Measurements from ENCODE around the gene ZNF586. TPM values are rescaled to one million over a fixed set of nuclear protein-coding genes. Genes with fewer than 3 reads are reported as not detected.
A peak's percentile ranks its signal among the peaks of the same experiment; 100 is the strongest.
"Not testable (repeated sequence)": the region's sequence is repeated elsewhere in the genome, so short reads cannot be mapped to it uniquely, and the experiment has no call there.

ZNF586 gene
- total RNA-seq, 1 donor from 2014 or later: 25.3 TPM

GRCh38 chr19:57779220-57779845, 9.9 kb downstream of the ZNF586 start:
- Mint-ChIP-seq H3K36me3 (peaks cover 65% of the 10 kb centered on the region), H3K9me3 (peaks cover 46% of the 10 kb centered on the region), H3K27me3 (no peaks in the 10 kb centered on the region), H3K4me3 (no peak overlapping the region), H3K4me1 (ENCODE audit: unreplicated experiment) (no peaks in the 10 kb centered on the region), H3K27ac (no peak overlapping the region)
- no peak for DNase-seq (ENCODE audit: extremely low spot score, unreplicated experiment)
- no peak for TF ChIP-seq CTCF (conservative IDR thresholded peaks at IDR 0.05)

GRCh38 chr19:57786286-57786685, 16.8 kb downstream of the ZNF586 start:
- H3K36me3 Mint-ChIP-seq: peaks cover 57% of the 10 kb centered on the region
- H3K27ac Mint-ChIP-seq: no peak overlapping the region
- no peak for DNase-seq (ENCODE audit: extremely low spot score, unreplicated experiment)
- H3K4me1 Mint-ChIP-seq (ENCODE audit: unreplicated experiment): no peaks in the 10 kb centered on the region
- peaks cover 10% of the 10 kb centered on the region for H3K9me3 Mint-ChIP-seq
- H3K4me3 Mint-ChIP-seq: no peak overlapping the region
- no peaks in the 10 kb centered on the region for H3K27me3 Mint-ChIP-seq
- TF ChIP-seq CTCF (conservative IDR thresholded peaks at IDR 0.05): no peak

GRCh38 chr19:57786906-57787305, 17.4 kb downstream of the ZNF586 start:
- Mint-ChIP-seq H3K36me3 (peaks cover 54% of the 10 kb centered on the region), H3K27me3 (no peaks in the 10 kb centered on the region), H3K27ac (no peak overlapping the region), H3K4me3 (no peak overlapping the region), H3K4me1 (ENCODE audit: unreplicated experiment) (no peaks in the 10 kb centered on the region), H3K9me3 (peaks cover 10% of the 10 kb centered on the region)
- no peak for TF ChIP-seq CTCF (conservative IDR thresholded peaks at IDR 0.05)
- no peak for DNase-seq (ENCODE audit: extremely low spot score, unreplicated experiment)

- Mint-ChIP-seq H3K36me3 (peaks cover 54% of the 10 kb centered on the region), H3K27me3 (no peaks in the 10 kb centered on the region), H3K4me3 (no peak overlapping the region), H3K27ac (peak overlapping the region; percentile 61), H3K4me1 (ENCODE audit: unreplicated experiment) (no peaks in the 10 kb centered on the region), H3K9me3 (peaks cover 10% of the 10 kb centered on the region)
- TF ChIP-seq CTCF (conservative IDR thresholded peaks at IDR 0.05): no peak
- DNase-seq (ENCODE audit: extremely low spot score, unreplicated experiment): no peak
Measured at GRCh38 chr19:57788114-57788692, 18.7 kb downstream of the ZNF586 start.

GRCh38 chr19:57789288-57789687, 19.8 kb downstream of the ZNF586 start:
- Mint-ChIP-seq H3K4me1 (ENCODE audit: unreplicated experiment) (no peaks in the 10 kb centered on the region), H3K4me3 (no peak overlapping the region), H3K36me3 (peaks cover 59% of the 10 kb centered on the region), H3K9me3 (peaks cover 10% of the 10 kb centered on the region), H3K27me3 (no peaks in the 10 kb centered on the region), H3K27ac (no peak overlapping the region)
- no peak for TF ChIP-seq CTCF (conservative IDR thresholded peaks at IDR 0.05)
- DNase-seq (ENCODE audit: extremely low spot score, unreplicated experiment): no peak

- not testable (repeated sequence) for H3K9me3 Mint-ChIP-seq; H3K27ac Mint-ChIP-seq; H3K4me3 Mint-ChIP-seq; DNase-seq (ENCODE audit: extremely low spot score, unreplicated experiment); H3K27me3 Mint-ChIP-seq
- peaks cover 18% of the 10 kb centered on the region for H3K4me1 Mint-ChIP-seq (ENCODE audit: unreplicated experiment)
- H3K36me3 Mint-ChIP-seq: peaks cover 35% of the 10 kb centered on the region
Measured at GRCh38 chr19:57796580-57796979, 27.1 kb downstream of the ZNF586 start.
